K562 (cell line): Measurements from ENCODE around the gene GON4L. TPM values are rescaled to one million over a fixed set of nuclear protein-coding genes. Genes with fewer than 3 reads are reported as not detected.

Experiments
- ATAC-seq: fragments of 200-7000 bp; cut with Tn5 transposase; 3 replicates; pipeline ENCODE4 v1.9.1; 2020; ENCODE audit warnings: moderate library complexity
- BruUV-seq: library from RNA; stranded (reverse); fragments of 400-500 nt; replicated peaks from 2 replicates; lab custom pipeline; 2021; lab: Mats Ljungman, UMichigan
- CTCF ChIA-PET: fragments of 300-600 bp; formaldehyde crosslinking; extraction: SDS; loops from one replicate; lab custom pipeline; 2021; ENCODE audit warnings: low intra/inter-chr PET ratio; lab: Yijun Ruan, JAX
- POLR2A ChIA-PET: fragments of 300-600, 350-650 bp; sonication (Branson Sonifier 250); formaldehyde crosslinking; extraction: SDS; loops from one replicate; lab custom pipeline; 2021; ENCODE audit warnings: antibody characterized with exemption, inconsistent platforms; lab: Yijun Ruan, JAX
- DNase-seq, 4 experiments: peaks; one replicate each; pipeline versions ENCODE4 v3.0.0 to v3.0.0-alpha.2; 2011 to 2018; ENCODE audit warnings: low spot score in 3 of 4, mixed read lengths in 3 of 4; ENCODE audit errors: extremely low read depth in 1 of 4
- FAIRE-seq: peaks from 2 replicates; lab custom pipeline; 2011; peaks lifted over from hg19 to GRCh38; lab: Jason Lieb, UNC
- H2AFZ ChIP-seq: 2 replicates; pipeline ENCODE4 v1.6.0; 2011; ENCODE audit warnings: low read depth, low read length, control low read depth, inconsistent platforms
- H3K27ac ChIP-seq: fragments of 200-600 bp; 3 replicates; pipeline ENCODE4 v1.8.0; 2011; ENCODE audit warnings: low read depth, mild to moderate bottlenecking, control low read depth, inconsistent platforms, low read length, moderate library complexity, mixed read lengths; ENCODE audit errors: extremely low read depth
- H3K27me3 ChIP-seq, 2 experiments: fragments of 300-600 bp in 1 of 2; 2 replicates in 1 of 2; 3 replicates in 1 of 2; pipeline versions ENCODE4 v1.6.0 to v1.8.0; 2011; ENCODE audit warnings: inconsistent platforms in 2 of 2, low read length in 2 of 2, mild to moderate bottlenecking in 1 of 2, mixed read lengths in 1 of 2, moderate library complexity in 1 of 2; ENCODE audit not compliant: control insufficient read depth in 2 of 2, insufficient read depth in 2 of 2
- H3K36me3 ChIP-seq: fragments of 300-600 bp; 3 replicates; pipeline ENCODE4 v1.8.0; 2011; ENCODE audit warnings: mild to moderate bottlenecking, low read length, inconsistent platforms; ENCODE audit not compliant: control insufficient read depth, insufficient read depth
- H3K4me1 ChIP-seq, 2 experiments: fragments of 200-600 bp in 1 of 2; replicated peaks in 1 of 2; 2 replicates in 1 of 2; 3 replicates in 1 of 2; pipeline versions ENCODE4 v1.5.1 to v1.8.0; 2011; ENCODE audit warnings: inconsistent platforms in 2 of 2, low read length in 2 of 2, mild to moderate bottlenecking in 1 of 2, mixed read lengths in 1 of 2, moderate library complexity in 1 of 2; ENCODE audit not compliant: control insufficient read depth in 2 of 2, insufficient read depth in 2 of 2
- H3K4me2 ChIP-seq: 2 replicates; pipeline ENCODE4 v1.6.1; 2011; ENCODE audit warnings: low read length, control low read depth, inconsistent platforms, mixed read lengths; ENCODE audit not compliant: insufficient read depth
- H3K4me3 ChIP-seq: fragments of 200-600 bp; sonication (generic), shearing (Covaris generic); 2 replicates; pipeline ENCODE4 v1.5.1; 2016; ENCODE audit warnings: control low read depth, inconsistent platforms
- H3K79me2 ChIP-seq: fragments of 200-600 bp; 3 replicates; pipeline ENCODE4 v1.8.0; 2011; ENCODE audit warnings: low read length, inconsistent platforms; ENCODE audit not compliant: control insufficient read depth, insufficient read depth
- H3K9ac ChIP-seq, 2 experiments: 2 replicates each; pipeline versions ENCODE4 v1.6.0 to v1.6.1; 2011; ENCODE audit warnings: low read depth in 2 of 2, low read length in 2 of 2, control low read depth in 1 of 2, inconsistent platforms in 1 of 2, mild to moderate bottlenecking in 1 of 2, mixed read lengths in 1 of 2; ENCODE audit not compliant: insufficient read depth in 1 of 2
- H3K9me1 ChIP-seq: one replicate; pipeline ENCODE4 v1.6.0; 2011; ENCODE audit warnings: inconsistent platforms, mild to moderate bottlenecking, low read length, moderate library complexity; ENCODE audit not compliant: control insufficient read depth, insufficient read depth
- H3K9me3 ChIP-seq: replicated peaks from 2 replicates; pipeline ENCODE4 v1.5.1; 2011; ENCODE audit warnings: low read depth, low read length, inconsistent platforms; ENCODE audit not compliant: control insufficient read depth, insufficient read depth
- H4K20me1 ChIP-seq: replicated peaks from 2 replicates; pipeline ENCODE4 v1.6.1; 2011; ENCODE audit warnings: low read length, inconsistent platforms, mixed read lengths; ENCODE audit not compliant: control insufficient read depth, insufficient read depth
- BHLHE40 ChIP-seq: IDR thresholded peaks from 2 replicates; pipeline ENCODE4 v1.6.1; 2011; ENCODE audit warnings: low read length, improper control_type of control experiment
- HOXB6 ChIP-seq: fragments of 250-450 bp; sonication (Bioruptor Pico); IDR thresholded peaks from 2 replicates; pipeline ENCODE4 v1.5.1; 2022; ENCODE audit warnings: mild to moderate bottlenecking, borderline replicate concordance
- KDM1A ChIP-seq, 2 experiments: fragments of 450-650 bp; IDR thresholded peaks; 2 replicates each; pipeline ENCODE4 v1.6.1; 2016; ENCODE audit warnings: mild to moderate bottlenecking in 2 of 2
- MCM2 ChIP-seq: fragments of 450-650 bp; IDR thresholded peaks from 2 replicates; pipeline ENCODE4 v1.6.1; 2017; ENCODE audit warnings: low read depth, mild to moderate bottlenecking
- POLR2AphosphoS5 ChIP-seq: IDR thresholded peaks from 2 replicates; pipeline ENCODE4 v1.6.1; 2011; ENCODE audit warnings: mild to moderate bottlenecking, low read depth, low read length, moderate library complexity; ENCODE audit not compliant: control insufficient read depth, insufficient read depth
- SOX6 ChIP-seq: fragments of 450-650 bp; IDR thresholded peaks from 2 replicates; pipeline ENCODE4 v1.6.1; 2014; ENCODE audit warnings: mild to moderate bottlenecking
- TAL1 ChIP-seq: fragments of 450-650 bp; IDR thresholded peaks from 2 replicates; pipeline ENCODE4 v1.6.1; 2016; ENCODE audit warnings: mild to moderate bottlenecking
- TARDBP ChIP-seq: fragments of 450-650 bp; IDR thresholded peaks from 2 replicates; pipeline ENCODE4 v1.6.1; 2016
- ZFPM2 ChIP-seq: fragments of 250-450 bp; sonication (Bioruptor Pico); IDR thresholded peaks from 2 replicates; pipeline ENCODE4 v1.5.1; 2022; ENCODE audit warnings: mild to moderate bottlenecking
- ZNF431 ChIP-seq: sonication (generic); formaldehyde crosslinking; IDR thresholded peaks from 2 replicates; pipeline ENCODE4 v1.8.0; 2022; ENCODE audit warnings: mild to moderate bottlenecking, missing genetic modification reagents
- WGBS: fragments of 100-300 bp; shearing (Covaris generic); methylation state at CpG from one replicate; pipeline ENCODE4 v1.1.6; 2016; ENCODE audit warnings: low coverage, mixed read lengths; ENCODE audit not compliant: insufficient coverage; ENCODE audit errors: missing lambda C conversion rate; 5-methylcytosine and 5-hydroxymethylcytosine counted together
- in situ Hi-C: fragments of 300-500 bp; cut with MboI; formaldehyde crosslinking; loops from 4 replicates; pipeline ENCODE4 v1.15.0; 2018; ENCODE audit warnings: inconsistent platforms, mixed read lengths
- intact Hi-C: fragments of 100-400 bp; cut with micrococcal nuclease; formaldehyde crosslinking; loops from 2 replicates; pipeline ENCODE4 v1.14.2; 2022
- polyA plus RNA-seq, 8 experiments: library from polyadenylated mRNA; depleted of rRNA in 4 of 8; stranded (reverse) in 5 of 8; unstranded in 3 of 8; fragments of >200 nt; fragmentation: Nextera tagmentation in 2 of 8; fragmentation: Illumina TruSeq in 1 of 8; extraction: Ambion mirVana in 2 of 8; extraction: Trizol in 1 of 8; gene quantifications; 2 replicates each; pipeline versions ENCODE4 v1.2.1 to v1.2.3, GENCODE V29; 2011 to 2014; ENCODE audit warnings: inconsistent platforms in 1 of 8, missing spikeins in 1 of 8
- total RNA-seq, 7 experiments: library from RNA; depleted of rRNA in 6 of 7; stranded (reverse); fragments of >200 nt in 6 of 7; fragmentation: Illumina TruSeq in 2 of 7; extraction: Trizol in 2 of 7; gene quantifications; 2 replicates each; pipeline versions ENCODE4 v1.2.1 to v1.2.3, GENCODE V29; 2011 to 2021; ENCODE audit warnings: low replicate concordance in 1 of 7
- TF ChIP-seq, protein P1 (sequence below): fragments of 250-450 bp; sonication (Bioruptor Pico); IDR thresholded peaks from 2 replicates; pipeline ENCODE4 v1.5.1; 2021; ENCODE audit warnings: mild to moderate bottlenecking

Gene GON4L
- total and polyA plus RNA-seq, 9 of the 15 experiments (the other 6 are each of a cell fraction or from before 2014, with no cell fraction given): 20.2 to 47.4 (median 33.6) TPM

DNA sequence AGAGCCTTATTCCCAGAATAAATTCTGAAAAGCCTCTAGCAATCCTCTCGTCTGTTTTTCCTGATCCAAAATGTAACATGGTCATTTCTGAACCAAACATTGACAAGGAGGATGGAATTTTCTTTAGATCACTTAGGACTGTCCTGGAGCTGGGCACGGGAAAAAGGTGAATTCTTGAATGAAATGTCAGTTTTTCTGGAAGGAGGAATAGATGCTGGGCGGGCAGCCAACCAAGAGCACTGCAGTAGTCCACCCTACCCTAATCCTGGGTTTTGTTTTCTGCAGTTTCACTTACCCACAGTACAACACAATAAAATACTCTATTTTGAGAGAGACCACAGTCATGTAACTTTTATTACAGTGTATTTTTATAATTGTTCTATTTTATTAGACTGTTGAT, 33.2 kb upstream of the GON4L start:
- intact Hi-C loops (no loop called here), in situ Hi-C loops (no loop called here)
- Histone ChIP-seq H3K9ac (no peak overlapping the region), H3K79me2 (no peaks in the 10 kb centered on the region), H3K4me2 (no peak overlapping the region), H2AFZ (no peak overlapping the region), H3K4me1 (peaks cover 0 to 4% of the 10 kb centered on the region in 2 experiments; a peak in 3 of 5 replicates), H3K27me3 (no peaks in the 10 kb centered on the region), H3K4me3 (no peak overlapping the region), H3K27ac (no peak overlapping the region), H3K9me1 (no peaks in the 10 kb centered on the region), H3K36me3 (no peaks in the 10 kb centered on the region), H3K9me3 (no peaks in the 10 kb centered on the region), H4K20me1 (no peaks in the 10 kb centered on the region)
- WGBS: 10% methylated on average over 3 of the region's 3 CpGs
- ATAC-seq (no peak), FAIRE-seq (peak; percentile 66), DNase-seq (no peak)
- ChIA-PET CTCF (no interaction called here), POLR2A (interaction anchor here (0.7 to 1.3 kb wide), 3 partner anchors 14 to 76 kb away, joined by 3 to 4 read pairs (median 3); no protein-coding TSS in a partner anchor)
- BruUV-seq: no TSS peak
- TF ChIP-seq BHLHE40 (no peak), TAL1 (no peak), HOXB6 (CRISPR knock-in tag) (no peak), POLR2AphosphoS5 (no peak)

- in situ Hi-C loops (no loop called here), intact Hi-C loops (no loop called here)
- 18% methylated on average over 2 of the region's 2 CpGs for WGBS
- Histone ChIP-seq H3K4me1 (peaks cover 0 to 11% of the 10 kb centered on the region in 2 experiments; a peak in 3 of 5 replicates), H3K36me3 (no peaks in the 10 kb centered on the region), H2AFZ (no peak overlapping the region), H3K4me2 (no peak overlapping the region), H3K9ac (no peak overlapping the region), H3K9me1 (no peaks in the 10 kb centered on the region), H3K9me3 (no peaks in the 10 kb centered on the region), H3K27me3 (no peaks in the 10 kb centered on the region), H3K4me3 (no peak overlapping the region), H4K20me1 (no peaks in the 10 kb centered on the region), H3K27ac (no peak overlapping the region), H3K79me2 (no peaks in the 10 kb centered on the region)
- DNase-seq (no peak), FAIRE-seq (no peak), ATAC-seq (no peak)
- POLR2A ChIA-PET: interaction anchor here (0.5 to 1.3 kb wide), 4 partner anchors 15 to 238 kb away, joined by 3 to 4 read pairs (median 3); no protein-coding TSS in a partner anchor
- CTCF ChIA-PET: no interaction called here
- no TSS peak for BruUV-seq
- TF ChIP-seq MCM2: no peak
- TF ChIP-seq ZFPM2 (CRISPR knock-in tag): no peak
- TF ChIP-seq ZNF431 (CRISPR knock-in tag): no peak
- no peak for TF ChIP-seq TARDBP
- TF ChIP-seq KDM1A (IDR thresholded peaks at IDR 0.05): no peak
- TF ChIP-seq SOX6: no peak
- TF ChIP-seq, protein P1, sequence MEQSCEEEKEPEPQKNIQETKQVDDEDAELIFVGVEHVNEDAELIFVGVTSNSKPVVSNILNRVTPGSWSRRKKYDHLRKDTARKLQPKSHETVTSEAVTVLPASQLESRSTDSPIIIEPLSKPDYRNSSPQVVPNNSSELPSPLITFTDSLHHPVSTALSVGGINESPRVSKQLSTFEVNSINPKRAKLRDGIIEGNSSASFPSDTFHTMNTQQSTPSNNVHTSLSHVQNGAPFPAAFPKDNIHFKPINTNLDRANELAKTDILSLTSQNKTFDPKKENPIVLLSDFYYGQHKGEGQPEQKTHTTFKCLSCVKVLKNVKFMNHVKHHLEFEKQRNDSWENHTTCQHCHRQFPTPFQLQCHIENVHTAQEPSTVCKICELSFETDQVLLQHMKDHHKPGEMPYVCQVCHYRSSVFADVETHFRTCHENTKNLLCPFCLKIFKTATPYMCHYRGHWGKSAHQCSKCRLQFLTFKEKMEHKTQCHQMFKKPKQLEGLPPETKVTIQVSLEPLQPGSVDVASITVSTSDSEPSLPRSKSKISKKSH (CRISPR knock-in tag): no peak
Measured at GRCh38 chr1:155889566-155889965, 32.6 kb upstream of the GON4L start.
